ENCODE data around the gene PTGER3. TPM values are rescaled to one million over a fixed set of nuclear protein-coding genes. Genes with fewer than 3 reads are reported as not detected.

The PTGER3 gene
- total RNA-seq (1 to 10 TPM in 3 of 5 experiments, not detected in 2; 2.4 to 4.3 (median 3.7) TPM), polyA plus RNA-seq (under 1 TPM in 1 of 2 donors, not detected in 1; 0.07 TPM), total RNA-seq (not detected)

DNA sequence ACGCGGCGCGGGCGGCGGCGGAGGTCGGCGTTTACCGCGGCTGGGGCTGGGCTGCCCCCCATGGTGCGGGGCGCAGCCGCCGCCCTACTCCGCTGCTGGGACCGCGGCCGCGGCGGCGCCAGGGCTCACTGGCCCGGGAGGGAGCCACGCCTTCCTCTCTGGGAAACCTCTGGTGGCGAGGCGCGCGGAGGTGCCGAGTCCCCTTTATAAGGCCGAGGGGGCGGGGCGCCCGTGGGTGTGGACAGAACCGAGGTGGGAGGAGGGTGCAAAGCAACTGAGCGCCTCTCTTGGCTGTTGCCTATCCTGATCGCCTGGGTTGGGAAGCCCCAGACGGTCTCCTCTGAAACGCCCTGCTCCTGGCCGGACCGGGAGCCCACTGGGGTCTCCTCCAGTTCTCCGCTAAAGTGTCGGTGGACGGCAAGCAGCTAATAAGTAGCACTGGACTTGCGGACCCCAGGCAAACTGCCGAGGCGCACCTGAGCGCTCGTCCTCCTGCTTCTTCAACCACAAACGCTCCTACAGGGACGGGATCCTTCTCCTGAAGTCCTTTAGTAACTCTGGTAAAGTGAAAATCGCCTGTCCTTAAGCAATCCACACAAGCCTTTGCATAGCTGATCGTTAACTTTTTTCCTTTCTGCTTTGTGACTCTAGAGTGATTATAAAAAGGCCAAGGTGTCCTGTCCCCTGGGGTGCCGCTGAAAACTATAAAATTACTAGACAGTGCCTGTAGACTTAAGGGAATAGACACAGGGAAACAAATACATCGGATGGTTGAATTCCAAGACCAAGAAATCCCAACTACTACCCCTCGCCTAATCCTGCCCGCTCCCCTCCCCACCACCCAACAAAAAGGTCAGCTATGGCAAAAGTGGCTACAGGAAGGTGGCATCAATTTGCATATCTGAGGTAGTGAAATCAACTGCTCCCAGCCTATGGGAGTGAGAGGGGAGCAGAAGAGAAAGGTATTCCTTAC is at the start of gene PTGER3:
Gene PTGER3 (minus strand): TSS at position 182 of the 973 bp plus-strand sequence. CDS start 239 bp downstream, outside the sequence.
- H3K27me3 ChIP-seq (ENCODE audit: control insufficient read depth in 2 of 2, insufficient read depth in 2 of 2, low read length in 2 of 2), result peaks cover 16% of the 10 kb centered on the region in 2 donors
- intact Hi-C loops (cut with micrococcal nuclease), result loop anchor here in 1 of 2 donors (5.0 kb wide), 1 partner anchor 1234 kb away; the partner anchor contains the start of gene NEGR1

GRCh38 chr1:71094913-71095312 is 47.3 kb upstream of the PTGER3 start:
- Histone ChIP-seq H3K27ac (ENCODE audit: low read depth, low read length) (no peak overlapping the region), H3K4me3 (ENCODE audit: low read length) (no peak overlapping the region), H3K36me3 (ENCODE audit: control insufficient read depth in 2 of 3, insufficient read depth in 3 of 3, low read length in 3 of 3) (no peaks in the 10 kb centered on the region), H3K4me1 (ENCODE audit: control insufficient read depth in 2 of 2, insufficient read depth in 2 of 2, low read length in 2 of 2) (no peaks in the 10 kb centered on the region), H3K27me3 (ENCODE audit: control insufficient read depth in 2 of 2, insufficient read depth in 2 of 2, low read length in 2 of 2) (peaks cover 0 to 6% of the 10 kb centered on the region in 2 donors), H3K9me3 (ENCODE audit: control insufficient read depth in 2 of 3, low read length in 3 of 3) (no peaks in the 10 kb centered on the region)
- no peak overlapping the region for H3K27ac Mint-ChIP-seq
- peaks cover 5 to 15% (median 7%) of the 10 kb centered on the region in 5 donors for H3K27me3 Mint-ChIP-seq
- H3K4me1 Mint-ChIP-seq, result no peaks in the 10 kb centered on the region
- DNase-seq (no peak), ATAC-seq (no peak)
- ChIA-PET CTCF (no interaction called here), POLR2A (no interaction called here)
- no peak overlapping the region for H3K4me3 Mint-ChIP-seq
- no peaks in the 10 kb centered on the region for H3K36me3 Mint-ChIP-seq
- intact Hi-C loops (cut with micrococcal nuclease), result loop anchor here in 1 of 2 donors (2.0 to 5.0 kb wide), 2 partner anchors 426 to 942 kb away; no protein-coding TSS in a partner anchor
- no peaks in the 10 kb centered on the region for H3K9me3 Mint-ChIP-seq

More for the DNA sequence above, at the start of gene PTGER3:
- peaks cover 6 to 27% (median 20%) of the 10 kb centered on the region in 7 donors for H3K4me1 Mint-ChIP-seq
- POLR2A ChIA-PET, result no interaction called here
- peak; percentile 50 for ATAC-seq
- CTCF ChIA-PET, result no interaction called here
- H3K27me3 Mint-ChIP-seq, result peaks cover 33 to 57% (median 39%) of the 10 kb centered on the region in 5 donors
- Histone ChIP-seq H3K4me1 (ENCODE audit: control insufficient read depth in 2 of 2, insufficient read depth in 2 of 2, low read length in 2 of 2) (peaks cover 0 to 5% of the 10 kb centered on the region in 2 donors), H3K9me3 (ENCODE audit: control insufficient read depth in 2 of 3, low read length in 3 of 3) (no peaks in the 10 kb centered on the region), H3K36me3 (ENCODE audit: control insufficient read depth in 2 of 3, insufficient read depth in 3 of 3, low read length in 3 of 3) (no peaks in the 10 kb centered on the region), H3K4me3 (ENCODE audit: low read length) (peak within 1 kb of the TSS; percentile 55), H3K27ac (ENCODE audit: low read depth, low read length) (no peak within 1 kb of the TSS)
- H3K9me3 Mint-ChIP-seq, result peaks cover 0 to 3% (median 0%) of the 10 kb centered on the region in 11 donors
- DNase-seq, result peak in 6 of 9 donors; percentile 13 to 65 (median 20)
- H3K27ac Mint-ChIP-seq, result peak within 1 kb of the TSS in 1 of 9 donors; percentile 38
- H3K36me3 Mint-ChIP-seq, result no peaks in the 10 kb centered on the region
- peak within 1 kb of the TSS; percentile 82 to 87 (median 85) for H3K4me3 Mint-ChIP-seq

GRCh38 chr1:71093938-71094337 is 46.3 kb upstream of the PTGER3 start:
- ChIA-PET CTCF (no interaction called here), POLR2A (no interaction called here)
- no peaks in the 10 kb centered on the region for H3K36me3 Mint-ChIP-seq
- H3K4me1 ChIP-seq (ENCODE audit: control insufficient read depth in 2 of 2, insufficient read depth in 2 of 2, low read length in 2 of 2), result no peaks in the 10 kb centered on the region
- H3K27me3 ChIP-seq (ENCODE audit: control insufficient read depth in 2 of 2, insufficient read depth in 2 of 2, low read length in 2 of 2), result peaks cover 0 to 6% of the 10 kb centered on the region in 2 donors
- H3K4me1 Mint-ChIP-seq, result no peaks in the 10 kb centered on the region
- no peaks in the 10 kb centered on the region for H3K9me3 Mint-ChIP-seq
- peaks cover under 1 to 10% (median 7%) of the 10 kb centered on the region in 5 donors for H3K27me3 Mint-ChIP-seq
- H3K4me3 ChIP-seq (ENCODE audit: low read length), result no peak overlapping the region
- no peaks in the 10 kb centered on the region for H3K9me3 ChIP-seq (ENCODE audit: control insufficient read depth in 2 of 3, low read length in 3 of 3)
- H3K4me3 Mint-ChIP-seq, result no peak overlapping the region
- intact Hi-C loops (cut with micrococcal nuclease), result loop anchor here in 1 of 2 donors (2.0 to 5.0 kb wide), 2 partner anchors 427 to 943 kb away; no protein-coding TSS in a partner anchor
- no peak for DNase-seq
- no peak overlapping the region for H3K27ac ChIP-seq (ENCODE audit: low read depth, low read length)
- no peak overlapping the region for H3K27ac Mint-ChIP-seq
- no peaks in the 10 kb centered on the region for H3K36me3 ChIP-seq (ENCODE audit: control insufficient read depth in 2 of 3, insufficient read depth in 3 of 3, low read length in 3 of 3)
- no peak for ATAC-seq

- no peaks in the 10 kb centered on the region for H3K36me3 Mint-ChIP-seq
- Histone ChIP-seq H3K4me3 (ENCODE audit: low read length) (no peak overlapping the region), H3K27ac (ENCODE audit: low read depth, low read length) (no peak overlapping the region), H3K4me1 (ENCODE audit: control insufficient read depth in 2 of 2, insufficient read depth in 2 of 2, low read length in 2 of 2) (no peaks in the 10 kb centered on the region), H3K27me3 (ENCODE audit: control insufficient read depth in 2 of 2, insufficient read depth in 2 of 2, low read length in 2 of 2) (peaks cover 0 to 6% of the 10 kb centered on the region in 2 donors), H3K9me3 (ENCODE audit: control insufficient read depth in 2 of 3, low read length in 3 of 3) (no peaks in the 10 kb centered on the region), H3K36me3 (ENCODE audit: control insufficient read depth in 2 of 3, insufficient read depth in 3 of 3, low read length in 3 of 3) (no peaks in the 10 kb centered on the region)
- peaks cover 10 to 27% (median 16%) of the 10 kb centered on the region in 5 donors for H3K27me3 Mint-ChIP-seq
- ChIA-PET POLR2A (no interaction called here), CTCF (no interaction called here)
- no peaks in the 10 kb centered on the region for H3K4me1 Mint-ChIP-seq
- intact Hi-C loops (cut with micrococcal nuclease), result loop anchor here in 1 of 2 donors (5.0 kb wide), 1 partner anchor 948 kb away; no protein-coding TSS in a partner anchor
- H3K27ac Mint-ChIP-seq, result no peak overlapping the region
- H3K9me3 Mint-ChIP-seq, result no peaks in the 10 kb centered on the region
- no peak overlapping the region for H3K4me3 Mint-ChIP-seq
- ATAC-seq (no peak), DNase-seq (no peak)
These were observed 42.1 kb upstream of the PTGER3 start for GRCh38 chr1:71089536-71090270.

- Histone ChIP-seq H3K27me3 (ENCODE audit: control insufficient read depth in 2 of 2, insufficient read depth in 2 of 2, low read length in 2 of 2) (peaks cover 0 to 6% of the 10 kb centered on the region in 2 donors), H3K4me1 (ENCODE audit: control insufficient read depth in 2 of 2, insufficient read depth in 2 of 2, low read length in 2 of 2) (no peaks in the 10 kb centered on the region), H3K9me3 (ENCODE audit: control insufficient read depth in 2 of 3, low read length in 3 of 3) (no peaks in the 10 kb centered on the region), H3K27ac (ENCODE audit: low read depth, low read length) (no peak overlapping the region), H3K36me3 (ENCODE audit: control insufficient read depth in 2 of 3, insufficient read depth in 3 of 3, low read length in 3 of 3) (no peaks in the 10 kb centered on the region), H3K4me3 (ENCODE audit: low read length) (no peak overlapping the region)
- DNase-seq, result no peak
- no peak for ATAC-seq
- POLR2A ChIA-PET, result no interaction called here
- CTCF ChIA-PET, result no interaction called here
- Mint-ChIP-seq H3K36me3 (no peaks in the 10 kb centered on the region), H3K4me1 (no peaks in the 10 kb centered on the region), H3K9me3 (no peaks in the 10 kb centered on the region), H3K27ac (no peak overlapping the region), H3K27me3 (peaks cover 17 to 34% (median 21%) of the 10 kb centered on the region in 5 donors), H3K4me3 (no peak overlapping the region)
- intact Hi-C loops (cut with micrococcal nuclease), result no loop called here
These were observed 41.1 kb upstream of the PTGER3 start for GRCh38 chr1:71088645-71089287.

- DNase-seq (no peak), ATAC-seq (no peak)
- H3K36me3 Mint-ChIP-seq, result peaks cover 0 to 4% (median 0%) of the 10 kb centered on the region in 5 donors
- H3K27me3 Mint-ChIP-seq, result peaks cover 23 to 38% (median 32%) of the 10 kb centered on the region in 5 donors
- Histone ChIP-seq H3K27ac (ENCODE audit: low read depth, low read length) (no peak overlapping the region), H3K4me1 (ENCODE audit: control insufficient read depth in 2 of 2, insufficient read depth in 2 of 2, low read length in 2 of 2) (no peaks in the 10 kb centered on the region), H3K4me3 (ENCODE audit: low read length) (no peak overlapping the region), H3K27me3 (ENCODE audit: control insufficient read depth in 2 of 2, insufficient read depth in 2 of 2, low read length in 2 of 2) (peaks cover 0 to 6% of the 10 kb centered on the region in 2 donors), H3K36me3 (ENCODE audit: control insufficient read depth in 2 of 3, insufficient read depth in 3 of 3, low read length in 3 of 3) (no peaks in the 10 kb centered on the region), H3K9me3 (ENCODE audit: control insufficient read depth in 2 of 3, low read length in 3 of 3) (no peaks in the 10 kb centered on the region)
- intact Hi-C loops (cut with micrococcal nuclease), result no loop called here
- H3K9me3 Mint-ChIP-seq, result no peaks in the 10 kb centered on the region
- ChIA-PET POLR2A (no interaction called here), CTCF (no interaction called here)
- H3K27ac Mint-ChIP-seq, result no peak overlapping the region
- no peaks in the 10 kb centered on the region for H3K4me1 Mint-ChIP-seq
- no peak overlapping the region for H3K4me3 Mint-ChIP-seq
These were observed 40.1 kb upstream of the PTGER3 start for GRCh38 chr1:71087713-71088112.

Data from naive thymus-derived CD4-positive, alpha-beta T cell (primary cell).